Fibroblast of upper back skin (primary cell): ENCODE measurements around the gene RNF166.

ENCODE experiments used
- DNase-seq: peaks from one replicate; pipeline ENCODE4 v3.0.0-alpha.2; 2013

The RNF166 gene

GRCh38 chr16:88706229-88706964 is at the start of gene RNF166, which contains the start of gene CTU2:
Gene RNF166 (minus strand): TSS chr16:88706408. CDS start chr16:88706325, 83 bp downstream.
Gene CTU2 (plus strand): TSS chr16:88706503. CDS start chr16:88706531, 28 bp downstream.
- DNase-seq = peak; percentile 84

- peak; percentile 22 for DNase-seq
These were observed 48.9 kb upstream of the RNF166 start for GRCh38 chr16:88754912-88755744.

DNA sequence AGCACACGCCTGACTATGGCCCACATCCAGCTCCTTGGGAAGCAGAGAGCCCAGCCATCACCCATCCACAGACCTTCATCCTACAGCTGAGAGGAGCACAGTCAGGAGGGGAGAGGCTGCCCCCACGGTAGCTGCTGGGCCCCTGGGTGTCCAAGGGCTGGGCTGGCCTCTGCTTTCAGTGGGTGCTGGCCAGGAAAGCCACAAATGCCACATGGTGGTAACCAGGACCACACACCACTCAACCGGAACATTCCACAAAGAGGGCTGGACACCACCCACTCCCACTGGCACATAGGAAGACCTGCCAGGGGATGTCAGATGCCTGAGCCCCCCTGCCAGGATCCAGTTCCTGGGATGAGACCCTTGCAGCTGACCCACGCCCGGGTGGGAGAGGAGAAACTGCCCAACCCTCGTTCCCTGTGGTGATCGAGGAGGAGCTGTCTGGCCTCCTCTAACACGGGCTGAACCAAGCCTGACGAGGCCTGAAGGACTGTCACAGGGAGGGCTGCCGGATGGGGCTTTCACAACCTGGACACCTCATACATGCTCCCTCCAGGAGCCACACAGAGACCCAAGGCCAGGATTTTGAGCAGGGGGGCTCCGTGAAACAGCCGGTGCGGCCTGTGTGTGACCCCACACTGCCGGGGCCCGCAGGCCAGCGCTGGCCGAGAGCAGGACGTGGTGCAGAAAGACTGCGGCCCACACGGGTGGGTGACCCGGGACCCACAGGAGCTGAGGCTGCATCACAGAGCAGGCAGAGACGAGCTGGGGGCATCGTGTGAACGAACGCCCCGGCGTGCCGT is 48.1 kb upstream of the RNF166 start:
- DNase-seq = peak; percentile 19

- no peak for DNase-seq
These were observed 47.4 kb upstream of the RNF166 start for GRCh38 chr16:88753602-88754001.

GRCh38 chr16:88753191-88753590 is 47.0 kb upstream of the RNF166 start:
- no peak for DNase-seq

DNA sequence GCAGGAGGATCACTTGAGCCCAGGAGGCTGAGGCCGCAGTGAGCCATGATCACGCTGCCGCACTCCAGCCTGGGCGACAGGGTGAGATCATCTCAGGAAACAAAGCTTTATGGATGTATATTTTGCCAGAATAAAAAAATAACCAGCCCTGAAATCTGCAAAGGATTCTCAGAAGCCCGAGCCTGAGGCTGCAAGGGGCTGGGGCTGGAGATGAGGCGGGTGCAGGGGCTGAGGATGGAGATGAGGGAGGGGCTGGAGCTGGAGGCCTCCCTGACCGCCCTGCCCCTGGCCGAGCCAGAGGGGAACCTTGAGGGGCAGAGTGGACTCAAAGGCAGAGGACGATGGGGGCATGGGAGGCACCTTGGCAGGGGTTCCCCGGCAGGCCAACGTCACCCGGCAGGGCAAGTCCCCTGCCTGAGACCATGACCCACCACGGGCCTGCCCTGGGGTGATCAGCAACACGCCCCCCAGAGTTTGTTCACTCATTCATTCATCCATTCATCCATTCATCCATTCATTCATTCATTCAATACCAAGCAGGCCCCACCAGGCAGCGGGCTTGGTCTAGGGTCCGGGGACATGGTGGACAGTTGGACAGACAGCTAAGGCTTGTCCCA is 46.3 kb upstream of the RNF166 start:
- no peak for DNase-seq

GRCh38 chr16:88750854-88751253 is 44.6 kb upstream of the RNF166 start:
- no peak for DNase-seq

DNA sequence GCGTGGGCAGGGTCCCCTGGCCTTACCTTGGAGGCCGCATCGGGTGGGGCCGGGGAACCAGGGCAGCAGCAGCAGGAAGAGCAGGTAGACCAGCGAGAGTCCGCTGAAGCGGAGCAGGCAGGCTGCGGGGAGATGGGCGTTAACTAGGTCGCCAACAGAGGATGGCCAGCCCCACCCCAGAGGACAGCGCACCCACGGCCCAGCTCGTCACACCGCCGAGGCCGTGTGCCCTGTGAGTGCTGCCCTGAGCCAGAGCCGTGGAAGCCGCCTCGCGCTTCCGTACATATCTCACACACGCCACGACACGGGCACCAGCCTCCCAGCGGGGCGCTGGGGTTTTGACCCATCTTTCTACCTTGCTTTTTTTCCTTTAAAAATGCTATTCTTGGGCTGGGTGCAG is 43.1 kb upstream of the RNF166 start:
- no peak for DNase-seq

DNA sequence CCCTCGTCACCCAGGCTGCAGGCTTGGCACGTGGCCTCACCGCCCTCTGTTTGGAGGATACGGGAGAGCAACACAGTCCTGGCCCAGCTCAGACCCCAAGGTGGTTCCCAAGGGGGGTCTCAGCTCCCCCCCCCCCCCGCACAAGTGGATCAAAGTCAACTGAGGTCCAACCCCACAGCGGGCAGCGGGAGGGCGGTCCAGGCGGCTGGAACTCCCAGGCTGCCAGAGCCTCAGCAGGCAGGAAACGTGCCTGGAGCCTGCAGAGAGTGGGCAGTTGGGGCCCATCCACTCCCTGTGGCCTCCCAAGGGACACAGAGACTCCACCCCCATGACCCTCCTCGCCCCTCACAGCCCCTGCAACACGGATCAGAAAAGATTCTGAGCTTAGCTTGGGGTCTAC is 42.2 kb upstream of the RNF166 start:
- DNase-seq = no peak

- no peak for DNase-seq
These were observed 41.5 kb upstream of the RNF166 start for GRCh38 chr16:88747588-88748301.

- no peak for DNase-seq
These were observed 40.3 kb upstream of the RNF166 start for GRCh38 chr16:88746506-88746905.

DNA sequence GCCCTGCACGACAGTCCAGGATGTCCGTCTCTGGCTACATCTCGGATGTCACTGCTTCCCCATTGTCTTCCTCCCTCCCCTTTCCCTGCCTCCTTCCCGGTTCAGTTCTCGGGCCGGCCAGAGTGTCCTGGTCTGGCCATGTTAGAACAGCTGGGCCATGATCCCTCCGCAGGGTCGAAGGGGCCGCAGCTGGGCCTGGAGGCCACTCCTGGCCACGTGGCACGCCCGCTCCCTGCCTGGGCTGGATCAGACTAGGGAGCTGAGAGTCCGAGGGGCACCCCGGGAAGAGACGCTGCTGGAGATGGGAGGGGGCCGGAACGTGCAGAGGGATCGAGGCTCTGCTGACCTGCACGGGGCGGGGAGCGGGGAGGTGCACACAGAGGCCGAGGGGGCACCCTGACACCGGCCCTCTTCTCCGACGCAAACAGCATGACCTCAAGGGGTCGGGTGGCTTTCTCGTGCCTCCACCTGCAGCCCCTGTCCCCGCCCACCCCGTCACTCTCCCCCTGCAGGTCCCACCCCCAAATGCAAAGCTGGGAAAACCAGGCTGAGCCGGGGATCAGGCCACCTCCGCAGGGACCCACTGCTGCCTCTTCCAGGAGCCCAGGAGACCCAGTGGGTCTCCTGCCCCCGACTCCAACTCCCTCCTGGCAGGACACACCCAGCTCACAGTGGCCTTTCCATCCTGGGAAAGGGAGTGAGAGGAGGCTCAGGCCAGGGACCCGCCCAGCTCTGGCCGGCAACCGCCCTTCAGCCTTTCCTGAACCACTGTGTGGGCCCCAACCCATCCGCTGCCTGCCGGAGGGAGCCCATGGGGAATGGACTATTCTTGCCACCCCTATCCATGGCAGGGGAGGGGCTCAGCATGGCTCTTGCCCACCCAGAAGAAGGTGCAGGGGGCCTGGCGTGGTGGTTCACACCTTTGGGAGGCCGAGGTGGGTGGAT is 38.6 kb upstream of the RNF166 start:
- no peak for DNase-seq

- DNase-seq = peak; percentile 56
These were observed 37.7 kb upstream of the RNF166 start for GRCh38 chr16:88743693-88744576.

DNA sequence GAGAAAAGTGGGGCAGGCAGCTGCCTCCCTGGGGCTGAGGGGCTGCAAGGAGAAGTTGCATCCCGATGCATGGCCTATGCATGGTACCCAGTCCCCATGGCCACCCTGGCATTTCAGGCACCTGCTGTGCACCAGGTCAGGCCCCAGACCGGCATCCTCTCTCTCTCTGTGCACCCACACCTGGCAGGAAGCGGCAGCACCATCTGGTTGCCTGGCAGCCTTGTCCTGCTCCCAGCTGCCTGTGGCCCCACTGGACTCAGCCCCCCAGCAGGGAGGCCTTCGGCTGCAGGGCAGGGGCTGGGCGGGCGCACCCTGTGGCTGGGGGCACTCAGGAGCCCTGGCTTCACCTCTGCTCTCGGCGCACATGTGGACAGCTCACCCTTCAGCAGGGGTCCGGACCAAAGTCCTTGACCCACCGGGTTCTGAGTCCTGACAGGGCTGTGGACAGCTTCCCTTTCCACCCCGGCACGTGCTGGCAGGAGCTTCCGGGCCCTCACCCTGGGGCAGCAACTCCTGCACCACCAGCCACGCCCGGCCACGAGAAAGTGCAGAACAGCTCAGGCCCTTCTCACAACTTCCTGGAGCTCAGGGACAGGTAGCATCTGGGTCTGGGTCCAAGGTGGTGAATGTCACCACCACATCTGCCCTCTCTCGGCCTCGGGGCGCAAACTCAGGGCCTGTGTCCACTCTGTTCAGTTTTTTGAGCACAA is 36.8 kb upstream of the RNF166 start:
- DNase-seq = no peak

- no peak for DNase-seq
These were observed 35.2 kb upstream of the RNF166 start for GRCh38 chr16:88741368-88741767.

- DNase-seq = no peak
These were observed 34.5 kb upstream of the RNF166 start for GRCh38 chr16:88740727-88741055.

- DNase-seq = no peak
These were observed 33.9 kb upstream of the RNF166 start for GRCh38 chr16:88739977-88740726.

GRCh38 chr16:88739139-88739976 is 33.1 kb upstream of the RNF166 start:
- no peak for DNase-seq
